HG02852 (cell line): ENCODE results near the gene AHRR.

Experiments used
- ATAC-seq: cut with Tn5 transposase; IDR thresholded peaks from one replicate; pipeline ENCODE4 v1.9.1; 2021; ENCODE audit warnings: mild to moderate bottlenecking, moderate library complexity; ENCODE audit not compliant: unreplicated experiment

AHRR gene

DNA sequence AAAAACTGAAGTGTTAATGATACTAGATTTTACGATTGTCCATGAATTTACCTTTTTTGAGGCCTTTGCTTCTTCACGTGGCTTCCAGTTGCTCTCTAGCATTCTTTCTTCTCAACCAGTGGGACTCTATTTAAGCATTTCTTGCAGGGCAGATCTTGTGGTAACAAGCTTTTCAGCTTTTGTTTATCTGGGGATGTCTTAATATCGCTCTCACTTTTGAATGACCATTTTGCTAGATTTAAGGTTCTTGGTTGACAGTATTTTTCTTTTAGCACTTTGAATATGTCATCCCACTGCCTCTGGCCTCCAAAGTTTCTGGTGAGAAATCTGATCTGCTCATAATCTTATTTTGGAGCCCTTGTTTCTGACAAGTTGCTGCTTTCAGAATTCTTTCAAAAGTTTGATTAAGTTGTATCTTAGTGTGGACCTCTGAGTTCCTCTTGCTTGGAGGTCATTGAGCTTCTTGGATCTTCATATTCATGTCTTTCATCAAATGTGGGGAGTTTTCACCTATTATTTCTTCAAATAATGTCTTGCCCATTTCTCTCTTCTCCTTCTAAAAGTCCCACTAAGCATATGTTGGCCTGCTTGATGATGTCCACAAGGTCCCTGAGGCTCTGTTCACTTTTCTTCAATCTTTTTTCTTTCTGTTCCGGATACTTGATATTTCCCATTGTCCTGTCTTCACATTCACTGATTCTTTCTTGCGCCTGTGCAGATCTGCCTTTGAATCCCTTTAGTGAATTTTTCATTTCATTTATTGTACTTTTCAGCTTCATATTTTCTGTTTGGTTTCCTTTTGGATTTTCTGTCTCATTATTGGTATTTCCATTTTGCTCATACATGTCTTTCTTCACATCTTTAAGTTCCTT is 130.3 kb downstream of the AHRR start:
- no peak for ATAC-seq

- no peak for ATAC-seq
These were observed 131.6 kb downstream of the AHRR start for GRCh38 chr5:452978-453710.

- ATAC-seq = no peak
These were observed 132.4 kb downstream of the AHRR start for GRCh38 chr5:453725-454481.

GRCh38 chr5:454936-455335 is 133.4 kb downstream of the AHRR start:
- no peak for ATAC-seq

GRCh38 chr5:455806-456205 is 134.3 kb downstream of the AHRR start:
- no peak for ATAC-seq

DNA sequence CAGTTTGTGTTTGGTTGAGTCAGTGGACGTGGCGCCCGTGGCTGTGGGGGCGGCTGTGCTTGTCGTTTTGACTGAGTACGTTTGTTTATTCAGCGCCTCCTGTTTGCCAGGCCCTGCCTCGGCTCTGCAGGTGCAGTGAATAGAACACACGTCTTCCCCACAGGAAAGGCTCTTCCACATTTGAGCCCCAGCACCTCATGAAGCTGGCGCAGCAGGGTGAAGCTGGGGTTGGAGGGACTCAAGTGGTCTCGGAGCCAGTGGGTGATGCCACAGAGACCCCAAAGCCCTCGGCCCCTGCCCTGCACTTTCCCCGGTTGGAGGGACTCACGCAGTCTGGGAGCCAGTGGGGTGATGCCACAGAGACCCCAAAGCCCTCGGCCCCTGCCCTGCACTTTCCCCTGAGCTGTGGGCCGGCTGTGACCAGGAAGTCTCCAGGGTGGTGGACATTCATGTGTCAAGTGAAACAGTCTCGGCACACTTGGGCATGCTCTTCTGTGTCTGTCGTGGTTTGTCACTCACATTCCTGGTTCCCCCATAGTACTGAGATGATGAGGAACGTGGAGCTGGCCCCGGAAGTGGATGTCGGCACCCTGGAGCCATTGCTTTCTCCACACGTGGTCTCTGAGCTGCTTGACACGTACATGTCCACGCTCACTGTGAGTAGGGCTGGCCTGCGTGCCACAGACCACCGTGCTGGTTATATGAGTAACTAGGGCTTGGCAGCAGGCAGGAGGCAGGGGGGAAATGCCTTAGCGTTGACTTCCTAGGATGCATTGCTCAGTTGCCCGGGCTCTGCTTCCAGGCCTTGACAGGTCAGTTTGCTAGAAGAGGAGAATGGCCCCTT is 135.1 kb downstream of the AHRR start:
- no peak for ATAC-seq

DNA sequence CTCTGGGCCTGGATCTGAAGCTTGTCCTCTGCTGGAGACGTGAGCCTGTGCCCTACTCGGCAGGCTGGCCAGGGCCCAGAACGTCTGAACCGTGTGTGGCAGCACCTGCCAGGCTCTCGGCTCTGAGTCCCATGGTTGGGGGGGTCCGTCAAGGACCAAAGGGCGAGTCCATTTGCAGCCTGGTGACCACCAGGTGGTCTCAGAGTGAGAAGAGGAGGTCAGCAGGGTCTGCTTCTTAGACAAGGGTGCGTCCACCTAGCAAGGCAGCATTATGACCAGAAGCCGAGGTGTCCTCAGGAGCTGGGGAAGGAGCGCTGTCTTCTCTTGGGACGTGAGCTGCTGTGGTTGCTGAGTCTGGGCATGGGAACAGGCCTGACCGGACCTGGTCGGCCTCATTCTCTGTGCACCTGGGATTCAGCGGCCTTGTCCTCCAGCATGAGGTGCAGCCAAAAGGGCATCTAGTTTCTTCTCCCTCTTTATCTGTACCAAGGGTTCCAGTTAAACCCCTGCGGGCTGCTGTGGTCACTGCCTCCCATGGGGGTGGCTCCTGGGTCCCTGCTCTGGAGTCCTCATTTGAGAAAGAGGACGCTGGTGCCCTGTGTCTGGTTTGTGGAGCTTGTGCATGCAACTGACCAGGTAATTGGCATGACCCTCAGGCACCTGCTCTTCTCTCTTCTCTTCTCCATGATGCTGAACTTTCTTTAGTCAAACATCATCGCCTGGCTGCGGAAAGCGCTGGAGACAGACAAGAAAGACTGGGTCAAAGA is 135.9 kb downstream of the AHRR start:
- ATAC-seq = no peak

GRCh38 chr5:458547-459353 is 137.2 kb downstream of the AHRR start:
- no peak for ATAC-seq

- ATAC-seq = no peak
These were observed 138.2 kb downstream of the AHRR start for GRCh38 chr5:459562-460272.

GRCh38 chr5:460273-460625 is 138.7 kb downstream of the AHRR start:
- no peak for ATAC-seq

- ATAC-seq = no peak
These were observed 140.6 kb downstream of the AHRR start for GRCh38 chr5:462051-462481.

- no peak for ATAC-seq
These were observed 141.8 kb downstream of the AHRR start for GRCh38 chr5:463301-463700.

- ATAC-seq = no peak
These were observed 142.4 kb downstream of the AHRR start for GRCh38 chr5:463952-464351.

DNA sequence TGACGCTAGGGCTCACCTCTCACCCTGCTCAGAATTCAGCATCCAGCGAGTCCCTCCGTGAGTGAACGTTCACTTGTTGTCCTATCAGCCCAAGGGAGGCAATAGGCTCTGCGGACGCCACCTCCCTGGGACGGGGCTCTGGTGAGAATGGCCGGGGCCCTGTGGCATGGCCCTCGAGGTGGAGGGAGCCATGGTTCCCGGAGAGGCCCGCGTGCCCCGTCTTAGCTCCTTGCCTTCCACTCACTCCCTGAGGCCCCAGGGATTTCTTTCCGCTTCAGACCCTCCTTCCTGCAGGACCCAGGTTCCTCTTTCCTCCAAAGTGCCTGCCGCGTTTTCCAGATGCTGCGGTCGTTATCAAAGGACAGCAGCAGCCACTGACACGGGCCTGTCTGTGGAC is 142.9 kb downstream of the AHRR start:
- ATAC-seq = no peak

DNA sequence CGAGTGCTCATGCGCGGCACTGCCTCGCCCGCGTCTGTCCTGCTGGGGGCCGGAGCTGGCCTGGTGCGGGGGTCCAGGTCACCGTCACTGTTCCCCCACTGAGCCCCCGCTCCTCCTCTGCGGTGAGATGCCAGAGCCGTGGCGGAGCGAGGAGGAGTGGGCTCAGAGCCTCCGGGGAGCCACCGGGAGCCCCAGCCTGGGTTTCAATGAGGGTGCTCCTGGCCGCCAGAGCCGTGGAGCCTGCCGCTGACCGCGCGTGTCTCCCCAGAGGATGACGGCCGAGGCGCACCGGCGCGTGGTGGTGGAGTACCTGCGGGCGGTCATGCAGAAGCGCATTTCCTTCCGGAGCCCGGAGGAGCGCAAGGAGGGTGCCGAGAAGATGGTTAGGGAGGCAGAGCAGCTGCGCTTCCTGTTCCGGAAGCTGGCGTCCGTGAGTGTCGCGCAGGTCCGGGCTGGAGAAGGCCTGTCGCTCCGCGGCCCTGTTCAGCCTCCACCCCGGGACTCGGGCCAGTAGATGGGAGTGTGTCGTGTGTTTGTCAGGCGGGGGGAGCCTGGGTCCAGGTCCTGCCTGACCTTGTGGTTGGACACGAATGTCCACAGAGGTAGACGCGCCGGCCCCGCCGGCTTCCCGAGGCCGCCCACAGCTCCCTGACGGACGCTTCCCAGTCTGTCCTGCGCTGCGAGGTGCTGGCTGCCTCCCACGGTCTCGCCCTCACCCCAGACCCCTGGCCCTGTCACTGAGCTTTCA is 143.5 kb downstream of the AHRR start:
- no peak for ATAC-seq

GRCh38 chr5:465591-466403 is 144.3 kb downstream of the AHRR start:
- ATAC-seq = no peak
